Mononuclear cell (primary cell): ENCODE data around the gene WNK2. TPM values are rescaled to one million over a fixed set of nuclear protein-coding genes. Genes with fewer than 3 reads are reported as not detected.
"Not testable (repeated sequence)": the region's sequence is repeated elsewhere in the genome, so short reads cannot be mapped to it uniquely, and the experiment has no call there.

Source experiments
- H3K27me3 ChIP-seq: 2 replicates; pipeline ENCODE4 v1.6.0; 2011; ENCODE audit warnings: low read length, control low read depth; ENCODE audit not compliant: insufficient read depth
- H3K4me1 ChIP-seq: 2 replicates; pipeline ENCODE4 v1.5.1; 2011; ENCODE audit warnings: mild to moderate bottlenecking, low read length, control low read depth; ENCODE audit not compliant: insufficient read depth
- H3K4me3 ChIP-seq: 2 replicates; pipeline ENCODE4 v1.5.1; 2011; ENCODE audit warnings: mild to moderate bottlenecking, low read length, moderate library complexity
- H3K9me3 ChIP-seq: 2 replicates; pipeline ENCODE4 v1.5.1; 2011; ENCODE audit warnings: low read depth, mild to moderate bottlenecking, control low read depth, low read length
- total RNA-seq: library from RNA; depleted of rRNA; stranded (reverse); fragments of >200 nt; gene quantifications from one replicate; pipeline ENCODE4 v1.2.3, GENCODE V29; 2012

WNK2 gene
- total RNA-seq, 1 donor = 0.10 TPM

DNA sequence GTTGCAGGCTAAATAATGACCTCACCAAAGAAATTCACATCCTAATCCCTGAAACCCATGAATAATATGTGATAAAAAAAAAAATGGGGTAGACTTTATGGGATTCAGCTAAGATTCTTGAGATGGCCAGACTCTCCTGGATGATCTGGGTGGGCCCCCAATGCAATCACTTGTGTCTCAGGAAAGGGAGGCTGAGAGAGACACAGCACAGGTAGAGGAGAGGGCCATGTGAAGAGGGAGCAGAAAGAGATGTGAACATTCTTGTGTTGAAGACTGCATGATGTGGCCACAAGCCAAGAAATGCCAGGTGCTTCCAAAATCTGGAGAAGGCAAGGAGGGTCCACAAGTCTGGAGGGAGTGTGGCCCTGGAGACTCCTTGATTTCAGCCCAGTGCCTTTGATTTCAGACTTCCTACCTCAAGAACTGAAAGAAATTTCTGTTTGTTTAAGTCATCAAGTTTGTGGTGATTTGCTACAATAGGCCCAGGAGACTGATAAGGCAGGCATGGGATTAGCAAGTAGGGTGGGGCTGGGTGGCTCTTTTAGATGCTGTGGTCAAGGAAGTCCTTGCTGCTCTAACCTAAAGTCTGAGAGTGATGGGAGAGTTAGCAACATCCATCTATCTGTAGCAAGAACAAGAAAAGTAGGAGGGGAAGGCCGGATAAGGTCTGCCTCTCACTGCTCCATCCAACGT, 180.9 kb downstream of the WNK2 start:
- no peak overlapping the region for H3K4me3 ChIP-seq
- no peaks in the 10 kb centered on the region for H3K27me3 ChIP-seq
- no peaks in the 10 kb centered on the region for H3K4me1 ChIP-seq
- peaks cover 13% of the 10 kb centered on the region for H3K9me3 ChIP-seq

DNA sequence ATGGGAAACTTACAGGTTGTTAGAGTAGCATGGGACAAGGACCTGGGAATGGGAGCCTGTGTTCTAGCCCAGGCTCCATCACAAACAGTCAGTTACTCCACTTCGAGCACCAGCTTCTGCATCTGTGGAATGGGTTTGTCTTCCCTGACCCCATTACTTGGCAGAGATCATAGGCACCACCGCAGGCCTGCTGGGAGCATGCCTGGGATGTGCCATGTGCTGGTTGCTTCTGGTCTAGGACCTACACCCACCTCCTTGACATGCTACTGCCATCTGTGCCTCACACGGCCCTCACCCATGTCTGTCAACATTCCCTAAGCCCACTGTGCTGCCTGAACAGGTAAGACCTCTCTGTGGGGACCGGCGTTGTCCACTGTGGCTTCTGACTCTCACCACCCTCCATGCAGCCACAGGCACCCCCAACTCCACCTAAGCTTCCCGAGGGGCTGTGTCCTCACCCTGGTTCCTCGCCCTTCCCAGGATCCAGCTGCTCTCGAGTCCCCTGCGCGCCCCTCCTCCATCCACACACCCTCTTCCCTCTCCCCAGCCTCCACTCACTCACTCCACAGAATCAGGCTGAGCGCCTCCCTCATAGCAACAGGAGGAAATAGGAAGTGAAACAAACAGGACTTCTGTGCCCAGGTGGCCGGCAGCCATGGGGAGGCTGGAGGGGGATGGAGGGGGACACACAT, 181.6 kb downstream of the WNK2 start:
- Histone ChIP-seq H3K9me3 (peaks cover 13% of the 10 kb centered on the region), H3K4me1 (no peaks in the 10 kb centered on the region), H3K27me3 (no peaks in the 10 kb centered on the region), H3K4me3 (no peak overlapping the region)

DNA sequence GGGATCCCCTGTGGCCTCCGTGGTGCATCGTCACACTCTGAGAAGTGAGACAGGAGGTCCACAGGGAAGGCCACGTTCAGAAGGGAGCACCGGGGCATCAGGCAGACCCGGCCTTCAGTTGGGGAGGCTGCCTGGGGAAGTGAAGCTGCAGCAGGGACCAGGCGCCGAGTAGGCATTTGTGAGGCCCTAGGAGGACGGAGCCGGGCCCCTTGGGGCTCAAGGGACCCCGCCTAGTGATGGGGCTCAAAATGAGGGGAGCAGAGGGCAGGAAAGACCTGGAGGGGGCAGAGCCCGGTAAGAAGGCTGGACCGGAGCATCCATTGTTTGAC, 182.1 kb downstream of the WNK2 start:
- Histone ChIP-seq H3K4me3 (no peak overlapping the region), H3K27me3 (no peaks in the 10 kb centered on the region), H3K9me3 (peaks cover 13% of the 10 kb centered on the region), H3K4me1 (no peaks in the 10 kb centered on the region)

DNA sequence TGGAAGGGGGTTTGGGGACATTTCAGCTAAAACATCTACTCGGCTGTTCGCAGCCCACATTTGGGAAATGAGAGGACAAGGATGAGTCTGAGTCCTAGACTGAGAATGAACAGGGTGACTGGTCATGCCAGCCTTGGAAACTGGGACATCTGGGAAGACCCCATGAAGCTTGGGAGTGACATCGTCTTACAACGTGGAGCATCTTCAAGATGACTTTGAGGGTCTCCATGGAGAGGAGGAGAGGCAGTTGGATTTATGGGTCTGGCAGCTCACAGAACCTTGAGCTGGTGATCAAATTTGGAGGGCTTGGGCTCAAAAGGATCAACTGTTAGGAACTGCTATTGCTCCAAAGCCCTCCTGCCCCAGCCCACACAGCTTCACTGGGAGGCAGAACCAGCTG, 182.5 kb downstream of the WNK2 start:
- H3K4me1 ChIP-seq, H3K4me3 ChIP-seq, H3K27me3 ChIP-seq: not testable (repeated sequence)
- peaks cover 11% of the 10 kb centered on the region for H3K9me3 ChIP-seq

DNA sequence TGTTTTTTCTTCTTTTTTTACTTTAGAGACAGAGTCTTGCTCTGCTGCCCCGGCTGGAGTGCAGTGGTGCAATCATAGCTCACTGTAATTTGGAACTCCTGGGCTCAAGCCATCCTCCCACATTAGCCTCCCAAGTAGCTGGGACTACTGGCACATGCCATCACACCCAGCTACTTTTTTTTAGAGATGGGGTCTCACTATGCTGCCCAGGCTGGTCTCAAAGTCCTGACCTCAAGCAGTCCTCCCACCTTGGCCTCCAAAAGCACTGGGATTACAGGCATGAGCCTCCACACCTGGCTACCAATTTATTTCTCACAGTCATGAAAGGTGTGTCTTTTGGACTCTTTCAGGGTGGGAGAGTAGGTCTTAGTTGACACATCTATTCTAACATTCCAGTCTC, 184.5 kb downstream of the WNK2 start:
- Histone ChIP-seq H3K4me1 (no peaks in the 10 kb centered on the region), H3K4me3 (no peak overlapping the region), H3K27me3 (no peaks in the 10 kb centered on the region), H3K9me3 (no peaks in the 10 kb centered on the region)

DNA sequence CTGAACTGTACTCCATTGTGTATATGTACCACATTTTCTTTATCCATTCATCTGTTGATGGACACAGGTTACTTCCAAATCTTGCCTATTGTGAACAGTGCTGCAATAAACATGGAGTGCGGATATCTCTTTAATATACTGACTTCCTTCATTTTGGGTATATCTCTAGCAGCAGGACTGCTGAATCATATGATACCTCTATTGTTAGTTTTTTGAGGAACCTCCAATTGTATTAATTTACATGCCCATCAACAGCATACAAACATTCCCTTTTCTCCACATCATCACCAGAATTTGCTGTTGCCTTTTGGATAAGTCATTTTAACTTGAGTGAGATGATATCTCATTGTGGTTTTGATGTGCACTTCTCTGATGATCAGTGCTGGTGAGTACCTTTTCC, 185.7 kb downstream of the WNK2 start:
- Histone ChIP-seq H3K4me3 (no peak overlapping the region), H3K9me3 (no peaks in the 10 kb centered on the region), H3K4me1 (no peaks in the 10 kb centered on the region), H3K27me3 (no peaks in the 10 kb centered on the region)

Other genes with a start within 250 kb of the WNK2 start
- 55.7 TPM for gene FGD3, start 236.6 kb upstream of the WNK2 start, total RNA-seq
- gene SUSD3, start 125.4 kb upstream of the WNK2 start, total RNA-seq = 11.0 TPM
- gene CARD19, start 87.9 kb upstream of the WNK2 start, total RNA-seq = 117 TPM
- 234 TPM for gene NINJ1, start 49.9 kb upstream of the WNK2 start, total RNA-seq